ENCODE data around the gene RXRA.

GRCh38 chr9:134461426-134461982 is 135.2 kb downstream of the RXRA start:
- TF ChIP-seq CREM (IDR thresholded peaks at IDR 0.05; ENCODE audit: low read depth) (no peak), POLR2A (IDR thresholded peaks at IDR 0.05; ENCODE audit: low read depth, low read length) (no peak), TAF1 (IDR thresholded peaks at IDR 0.05; ENCODE audit: borderline replicate concordance, low read depth, low read length) (no peak), EZH2 (IDR thresholded peaks at IDR 0.05; ENCODE audit: borderline replicate concordance, control insufficient read depth, low read depth, low read length) (no peak)
- TF ChIP-seq, protein P1, sequence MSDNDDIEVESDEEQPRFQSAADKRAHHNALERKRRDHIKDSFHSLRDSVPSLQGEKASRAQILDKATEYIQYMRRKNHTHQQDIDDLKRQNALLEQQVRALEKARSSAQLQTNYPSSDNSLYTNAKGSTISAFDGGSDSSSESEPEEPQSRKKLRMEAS (IDR thresholded peaks at IDR 0.05; ENCODE audit: low read depth, low read length), result no peak
- TF ChIP-seq, protein P2, sequence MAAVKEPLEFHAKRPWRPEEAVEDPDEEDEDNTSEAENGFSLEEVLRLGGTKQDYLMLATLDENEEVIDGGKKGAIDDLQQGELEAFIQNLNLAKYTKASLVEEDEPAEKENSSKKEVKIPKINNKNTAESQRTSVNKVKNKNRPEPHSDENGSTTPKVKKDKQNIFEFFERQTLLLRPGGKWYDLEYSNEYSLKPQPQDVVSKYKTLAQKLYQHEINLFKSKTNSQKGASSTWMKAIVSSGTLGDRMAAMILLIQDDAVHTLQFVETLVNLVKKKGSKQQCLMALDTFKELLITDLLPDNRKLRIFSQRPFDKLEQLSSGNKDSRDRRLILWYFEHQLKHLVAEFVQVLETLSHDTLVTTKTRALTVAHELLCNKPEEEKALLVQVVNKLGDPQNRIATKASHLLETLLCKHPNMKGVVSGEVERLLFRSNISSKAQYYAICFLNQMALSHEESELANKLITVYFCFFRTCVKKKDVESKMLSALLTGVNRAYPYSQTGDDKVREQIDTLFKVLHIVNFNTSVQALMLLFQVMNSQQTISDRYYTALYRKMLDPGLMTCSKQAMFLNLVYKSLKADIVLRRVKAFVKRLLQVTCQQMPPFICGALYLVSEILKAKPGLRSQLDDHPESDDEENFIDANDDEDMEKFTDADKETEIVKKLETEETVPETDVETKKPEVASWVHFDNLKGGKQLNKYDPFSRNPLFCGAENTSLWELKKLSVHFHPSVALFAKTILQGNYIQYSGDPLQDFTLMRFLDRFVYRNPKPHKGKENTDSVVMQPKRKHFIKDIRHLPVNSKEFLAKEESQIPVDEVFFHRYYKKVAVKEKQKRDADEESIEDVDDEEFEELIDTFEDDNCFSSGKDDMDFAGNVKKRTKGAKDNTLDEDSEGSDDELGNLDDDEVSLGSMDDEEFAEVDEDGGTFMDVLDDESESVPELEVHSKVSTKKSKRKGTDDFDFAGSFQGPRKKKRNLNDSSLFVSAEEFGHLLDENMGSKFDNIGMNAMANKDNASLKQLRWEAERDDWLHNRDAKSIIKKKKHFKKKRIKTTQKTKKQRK (IDR thresholded peaks at IDR 0.05; ENCODE audit: low read depth, low read length), result no peak

Measured in GM12878 (cell line).